Neural cell (in vitro differentiated cells): ENCODE data around the gene SH2D1B.
"Not testable (repeated sequence)": the region's sequence is repeated elsewhere in the genome, so short reads cannot be mapped to it uniquely, and the experiment has no call there.

Experiments
- CTCF ChIP-seq: fragments of 450-650 bp; IDR thresholded peaks from 2 replicates; pipeline ENCODE4 v1.5.1; 2014; ENCODE audit warnings: antibody characterized with exemption, mild to moderate bottlenecking, moderate library complexity; ENCODE audit not compliant: poor library complexity, severe bottlenecking
- EZH2 ChIP-seq: fragments of 200-600, 300-800 bp; shearing (Covaris generic), sonication (generic); IDR thresholded peaks from 2 replicates; pipeline ENCODE4 v1.6.1; 2014; ENCODE audit warnings: antibody characterized with exemption, low read length, borderline replicate concordance, mild to moderate bottlenecking; ENCODE audit not compliant: insufficient read depth, poor library complexity, severe bottlenecking
- POLR2AphosphoS5 ChIP-seq: IDR thresholded peaks from 2 replicates; pipeline ENCODE4 v1.6.1; 2012
- SMC3 ChIP-seq: fragments of 450-650 bp; conservative IDR thresholded peaks from 2 replicates; pipeline ENCODE4 v1.6.1; 2014; ENCODE audit warnings: antibody characterized with exemption, mild to moderate bottlenecking, moderate library complexity; ENCODE audit not compliant: poor library complexity
- TAF1 ChIP-seq: IDR thresholded peaks from 2 replicates; pipeline ENCODE4 v1.6.1; 2012; ENCODE audit warnings: low read depth

GRCh38 chr1:162432977-162433713 lies 21.2 kb upstream of the SH2D1B start:
- TF ChIP-seq EZH2, SMC3, CTCF, POLR2AphosphoS5, TAF1: not testable (repeated sequence)
